H9 (cell line): ENCODE data around the gene MIER1. TPM values are rescaled to one million over a fixed set of nuclear protein-coding genes. Genes with fewer than 3 reads are reported as not detected.
A peak's percentile ranks its signal among the peaks of the same experiment; 100 is the strongest.

ENCODE experiments used
- DNase-seq: peaks from one replicate; pipeline ENCODE4 v3.0.0-alpha.2; 2017
- H2AFZ ChIP-seq: one replicate; pipeline ENCODE4 v1.6.1; 2013; ENCODE audit warnings: mild to moderate bottlenecking, low read length, control low read depth, moderate library complexity
- H2AK5ac ChIP-seq: 2 replicates; pipeline ENCODE4 v1.6.1; 2013; ENCODE audit warnings: low read length, control low read depth, mixed read lengths; ENCODE audit not compliant: insufficient read length
- H2BK120ac ChIP-seq: one replicate; pipeline ENCODE4 v1.6.1; 2013; ENCODE audit warnings: low read depth, mild to moderate bottlenecking, low read length, control low read depth, inconsistent platforms; ENCODE audit not compliant: poor library complexity, severe bottlenecking
- H2BK12ac ChIP-seq: 2 replicates; pipeline ENCODE4 v1.6.1; 2013; ENCODE audit warnings: low read length, control low read depth, mixed read lengths, low read depth; ENCODE audit not compliant: insufficient read length
- H2BK15ac ChIP-seq: 2 replicates; pipeline ENCODE4 v1.6.1; 2013; ENCODE audit warnings: low read depth, low read length, control low read depth
- H2BK20ac ChIP-seq: one replicate; pipeline ENCODE4 v1.6.1; 2013; ENCODE audit warnings: low read depth, mild to moderate bottlenecking, low read length, control low read depth, inconsistent platforms; ENCODE audit not compliant: poor library complexity, severe bottlenecking
- H2BK5ac ChIP-seq: 2 replicates; pipeline ENCODE4 v1.6.1; 2013; ENCODE audit warnings: low read length, control low read depth, mixed read lengths; ENCODE audit not compliant: insufficient read length
- H3K14ac ChIP-seq: 2 replicates; pipeline ENCODE4 v1.6.1; 2013; ENCODE audit warnings: low read length, control low read depth; ENCODE audit not compliant: insufficient read depth
- H3K18ac ChIP-seq: 2 replicates; pipeline ENCODE4 v1.6.1; 2013; ENCODE audit warnings: low read depth, mild to moderate bottlenecking, mixed read lengths, low read length, control low read depth; ENCODE audit not compliant: insufficient read length
- H3K23ac ChIP-seq: 2 replicates; pipeline ENCODE4 v1.6.1; 2013; ENCODE audit warnings: low read length, control low read depth, mixed read lengths, low read depth; ENCODE audit not compliant: insufficient read length
- H3K23me2 ChIP-seq: 2 replicates; pipeline ENCODE4 v1.6.1; 2013; ENCODE audit warnings: low read depth, mild to moderate bottlenecking, mixed read lengths, low read length, control low read depth; ENCODE audit not compliant: insufficient read length, poor library complexity, severe bottlenecking
- H3K27ac ChIP-seq: 2 replicates; pipeline ENCODE4 v1.5.1; 2013; ENCODE audit warnings: low read length, control low read depth, mixed read lengths, low read depth; ENCODE audit not compliant: insufficient read length
- H3K27me3 ChIP-seq: 2 replicates; pipeline ENCODE4 v1.6.1; 2013; ENCODE audit warnings: low read length, control low read depth, inconsistent platforms; ENCODE audit not compliant: insufficient read depth
- H3K4ac ChIP-seq: 2 replicates; pipeline ENCODE4 v1.6.1; 2013; ENCODE audit warnings: low read depth, mild to moderate bottlenecking, control low read depth, inconsistent platforms, low read length, moderate library complexity
- H3K4me1 ChIP-seq: 2 replicates; pipeline ENCODE4 v1.6.1; 2013; ENCODE audit warnings: low read length, control low read depth, inconsistent platforms; ENCODE audit not compliant: insufficient read depth
- H3K4me2 ChIP-seq: 2 replicates; pipeline ENCODE4 v1.6.1; 2013; ENCODE audit warnings: low read length, control low read depth, mixed read lengths; ENCODE audit not compliant: insufficient read length, insufficient read depth
- H3K56ac ChIP-seq: 2 replicates; pipeline ENCODE4 v1.6.1; 2013; ENCODE audit warnings: low read depth, mild to moderate bottlenecking, mixed read lengths, low read length, control low read depth; ENCODE audit not compliant: insufficient read length
- H3K79me1 ChIP-seq: 2 replicates; pipeline ENCODE4 v1.6.1; 2013; ENCODE audit warnings: low read depth, mild to moderate bottlenecking, moderate library complexity, low read length, control low read depth, inconsistent platforms; ENCODE audit not compliant: insufficient read depth, poor library complexity, severe bottlenecking
- H3K79me2 ChIP-seq: 2 replicates; pipeline ENCODE4 v1.6.1; 2013; ENCODE audit warnings: low read length, control low read depth, inconsistent platforms; ENCODE audit not compliant: insufficient read depth
- H3K9ac ChIP-seq: 2 replicates; pipeline ENCODE4 v1.6.1; 2013; ENCODE audit warnings: low read length, control low read depth, mixed read lengths; ENCODE audit not compliant: insufficient read length; ENCODE audit errors: extremely low read depth
- H3K9me3 ChIP-seq: one replicate; pipeline ENCODE4 v1.6.1; 2013; ENCODE audit warnings: low read depth, low read length, inconsistent platforms; ENCODE audit not compliant: control insufficient read depth
- H3T11ph ChIP-seq: one replicate; pipeline ENCODE4 v1.6.1; 2013; ENCODE audit warnings: mild to moderate bottlenecking, low read length, control low read depth, inconsistent platforms
- H4K20me1 ChIP-seq: one replicate; pipeline ENCODE4 v1.6.1; 2013; ENCODE audit not compliant: control insufficient read depth, insufficient read length, insufficient read depth
- H4K5ac ChIP-seq: 2 replicates; pipeline ENCODE4 v1.6.1; 2013; ENCODE audit warnings: low read depth, mild to moderate bottlenecking, mixed read lengths, low read length, control low read depth; ENCODE audit not compliant: insufficient read length
- H4K8ac ChIP-seq: replicated peaks from 2 replicates; pipeline ENCODE4 v1.6.1; 2013; ENCODE audit warnings: low read length, control low read depth, mixed read lengths, low read depth; ENCODE audit not compliant: insufficient read length
- H4K91ac ChIP-seq: 2 replicates; pipeline ENCODE4 v1.6.1; 2013; ENCODE audit warnings: low read depth, mild to moderate bottlenecking, moderate library complexity, mixed read lengths, low read length, control low read depth; ENCODE audit not compliant: insufficient read length
- H3K27ac Mint-ChIP-seq, 3 experiments: 2 replicates in 2 of 3; 3 replicates in 1 of 3; pipeline ENCODE4 v1.8.0; 2020 to 2021; ENCODE audit warnings: mixed read lengths in 3 of 3, mild to moderate bottlenecking in 1 of 3, moderate library complexity in 1 of 3
- H3K27me3 Mint-ChIP-seq: 2 replicates; pipeline ENCODE4 v1.8.0; 2021; ENCODE audit warnings: low read depth, mild to moderate bottlenecking, moderate library complexity, mixed read lengths
- H3K36me3 Mint-ChIP-seq, 3 experiments: 2 replicates in 2 of 3; 3 replicates in 1 of 3; pipeline ENCODE4 v1.8.0; 2020 to 2021; ENCODE audit warnings: low read depth in 3 of 3, mixed read lengths in 3 of 3; ENCODE audit not compliant: insufficient read depth in 1 of 3
- H3K4me1 Mint-ChIP-seq, 2 experiments: 2 replicates each; pipeline ENCODE4 v1.8.0; 2020; ENCODE audit warnings: mixed read lengths in 2 of 2
- H3K4me3 Mint-ChIP-seq, 2 experiments: 2 replicates in 1 of 2; 3 replicates in 1 of 2; pipeline ENCODE4 v1.8.0; 2020 to 2021; ENCODE audit warnings: mild to moderate bottlenecking in 2 of 2, mixed read lengths in 2 of 2, moderate library complexity in 1 of 2
- H3K9me3 Mint-ChIP-seq, 2 experiments: 2 replicates in 1 of 2; 3 replicates in 1 of 2; pipeline ENCODE4 v1.8.0; 2020; ENCODE audit warnings: mild to moderate bottlenecking in 2 of 2, mixed read lengths in 2 of 2, moderate library complexity in 1 of 2
- CTCF ChIP-seq: fragments of 200-600 bp; sonication (generic); conservative IDR thresholded peaks from 3 replicates; pipeline ENCODE4 v1.8.0; 2021; ENCODE audit warnings: antibody characterized with exemption, mild to moderate bottlenecking
- WGBS: extraction: QIAGEN DNeasy Blood & Tissue Kit; methylation state at CpG from one replicate; pipeline ENCODE4 v1.1.7; 2013; ENCODE audit warnings: missing lambda C conversion rate, low lambda C conversion rate, mixed read lengths; ENCODE audit not compliant: insufficient read length; ENCODE audit errors: extremely low coverage; 5-methylcytosine and 5-hydroxymethylcytosine counted together
- total RNA-seq: library from RNA; stranded (reverse); gene quantifications from 2 replicates; pipeline ENCODE4 v1.2.1, GENCODE V29; 2021

The MIER1 gene
- total RNA-seq, 1 experiment from 2014 or later, result 28.5 TPM

DNA sequence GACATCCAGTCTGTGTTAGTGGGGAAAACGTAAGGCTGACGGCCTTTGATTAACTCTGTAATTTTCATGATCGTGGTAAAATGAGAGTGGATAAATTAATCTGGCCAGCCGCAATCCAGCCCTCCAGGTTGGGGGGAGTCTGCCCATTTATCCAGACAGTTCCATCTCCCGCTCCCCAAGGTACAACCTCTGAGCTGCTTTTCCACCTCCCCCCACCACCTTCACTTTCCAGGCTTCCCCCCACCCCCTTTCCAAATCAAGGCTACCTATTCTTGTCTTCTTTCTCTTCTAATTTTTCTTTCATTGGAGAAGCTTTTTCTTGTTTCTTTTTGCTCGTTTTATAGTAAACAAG lies 6.0 kb downstream of the MIER1 start:
- no peak overlapping the region for H3K4ac ChIP-seq
- H2AFZ ChIP-seq, result no peak overlapping the region
- no peak overlapping the region for H2BK20ac ChIP-seq
- H2BK5ac ChIP-seq, result no peak overlapping the region
- H2AK5ac ChIP-seq, result no peak overlapping the region
- Mint-ChIP-seq H3K4me3 (peak overlapping the region; percentile 87), H3K27ac (peak overlapping the region; percentile 88 to 93 (median 90)), H3K9me3 (no peaks in the 10 kb centered on the region), H3K4me1 (peaks cover 36 to 41% of the 10 kb centered on the region in 2 experiments), H3K27me3 (no peaks in the 10 kb centered on the region), H3K36me3 (no peaks in the 10 kb centered on the region; a peak in 1 of 7 replicates)
- no peak overlapping the region for H2BK120ac ChIP-seq
- H3K27ac ChIP-seq, result peak overlapping the region; percentile 65
- H3K23ac ChIP-seq, result no peak overlapping the region
- H3K79me2 ChIP-seq, result peaks cover 20% of the 10 kb centered on the region; the same call in 1 of the 2 replicates
- H2BK15ac ChIP-seq, result no peak overlapping the region
- WGBS, result no CpG with 5 or more reads among the region's 6 CpGs
- H3K4me1 ChIP-seq, result no peaks in the 10 kb centered on the region
- no peak overlapping the region for H4K8ac ChIP-seq
- H3K79me1 ChIP-seq, result no peaks in the 10 kb centered on the region
- H4K91ac ChIP-seq, result no peak overlapping the region
- no peak overlapping the region for H3T11ph ChIP-seq
- H3K9me3 ChIP-seq, result no peaks in the 10 kb centered on the region
- no peak overlapping the region for H4K5ac ChIP-seq
- H3K14ac ChIP-seq, result peak overlapping the region; percentile 58
- no peaks in the 10 kb centered on the region for H3K27me3 ChIP-seq
- H3K9ac ChIP-seq, result peak overlapping the region; percentile 91
- H2BK12ac ChIP-seq, result no peak overlapping the region
- no peak for DNase-seq
- peak overlapping the region; percentile 84 for H3K18ac ChIP-seq
- H4K20me1 ChIP-seq, result no peaks in the 10 kb centered on the region
- no peak overlapping the region for H3K56ac ChIP-seq
- H3K4me2 ChIP-seq, result peak overlapping the region; percentile 80
- peaks cover 10% of the 10 kb centered on the region for H3K23me2 ChIP-seq
- TF ChIP-seq CTCF, result no peak
